SK-N-SH (cell line): ENCODE results near the gene TM9SF3. TPM values are rescaled to one million over a fixed set of nuclear protein-coding genes. Genes with fewer than 3 reads are reported as not detected.

Experiments used
- CTCF ChIA-PET: fragments of 300-600, 350-600 bp; formaldehyde crosslinking; extraction: SDS; loops from one replicate; lab custom pipeline; 2021; lab: Yijun Ruan, JAX
- POLR2A ChIA-PET: fragments of 350-600 bp; sonication (Branson Sonifier 250); formaldehyde crosslinking; extraction: SDS; loops from one replicate; lab custom pipeline; 2020; ENCODE audit warnings: antibody characterized with exemption, inconsistent platforms; lab: Yijun Ruan, JAX
- DNase-seq: peaks from one replicate; pipeline ENCODE4 v3.0.0; 2012
- H2AFZ ChIP-seq: fragments of 200-600 bp; sonication (generic); 2 replicates; pipeline ENCODE4 v1.8.1; 2016; ENCODE audit warnings: antibody characterized with exemption, mild to moderate bottlenecking, low read depth
- H3F3A ChIP-seq: fragments of 200-600 bp; sonication (generic); replicated peaks from 2 replicates; pipeline ENCODE3; 2016; ENCODE audit warnings: antibody characterized with exemption, mild to moderate bottlenecking; ENCODE audit not compliant: insufficient read depth
- H3K27ac ChIP-seq, 2 experiments: fragments of 200-500 bp in 1 of 2; fragments of 200-600 bp in 1 of 2; sonication (Bioruptor generic) in 1 of 2; sonication (generic), shearing (Covaris generic) in 1 of 2; 2 replicates each; pipeline versions ENCODE4 v1.5.1 to v1.6.1; 2014 to 2016; ENCODE audit warnings: low read depth in 2 of 2, inconsistent platforms in 1 of 2, low read length in 1 of 2, mild to moderate bottlenecking in 1 of 2, mixed read lengths in 1 of 2
- H3K27me3 ChIP-seq: fragments of 200-600 bp; sonication (generic), shearing (Covaris generic); 2 replicates; pipeline ENCODE4 v1.6.1; 2016; ENCODE audit warnings: mixed run types; ENCODE audit not compliant: insufficient read depth
- H3K36me3 ChIP-seq, 2 experiments: fragments of 200-500 bp in 1 of 2; fragments of 200-600 bp in 1 of 2; sonication (Bioruptor generic) in 1 of 2; sonication (generic) in 1 of 2; replicated peaks in 1 of 2; 2 replicates each; pipeline versions ENCODE3 to v1.5.1; 2014 to 2016; ENCODE audit warnings: low read length in 1 of 2, mild to moderate bottlenecking in 1 of 2; ENCODE audit not compliant: insufficient read depth in 2 of 2, control insufficient read depth in 1 of 2
- H3K4me1 ChIP-seq, 2 experiments: fragments of 200-500 bp in 1 of 2; fragments of 200-600 bp in 1 of 2; sonication (Bioruptor generic) in 1 of 2; sonication (generic), shearing (Covaris generic) in 1 of 2; 2 replicates each; pipeline versions ENCODE4 v1.5.1 to v1.6.1; 2014 to 2016; ENCODE audit warnings: low read depth in 1 of 2, low read length in 1 of 2, mixed run types in 1 of 2; ENCODE audit not compliant: insufficient read depth in 2 of 2, control insufficient read depth in 1 of 2
- H3K4me2 ChIP-seq: fragments of 200-600 bp; sonication (generic), shearing (Covaris generic); 2 replicates; pipeline ENCODE4 v1.6.1; 2017; ENCODE audit warnings: mixed run types
- H3K4me3 ChIP-seq, 2 experiments: fragments of 200-500 bp in 1 of 2; fragments of 200-600 bp in 1 of 2; sonication (Bioruptor generic) in 1 of 2; sonication (generic), shearing (Covaris generic) in 1 of 2; 2 replicates each; pipeline versions ENCODE4 v1.5.1 to v1.8.1; 2014 to 2016; ENCODE audit warnings: low read depth in 2 of 2, inconsistent platforms in 1 of 2, low read length in 1 of 2, mild to moderate bottlenecking in 1 of 2, mixed read lengths in 1 of 2, moderate library complexity in 1 of 2
- H3K79me2 ChIP-seq: fragments of 200-600 bp; sonication (generic); 2 replicates; pipeline ENCODE4 v1.8.1; 2017; ENCODE audit warnings: mild to moderate bottlenecking; ENCODE audit not compliant: insufficient read depth
- H3K9ac ChIP-seq: fragments of 200-600 bp; sonication (generic); 2 replicates; pipeline ENCODE4 v1.6.1; 2017; ENCODE audit warnings: mixed run types
- H3K9me2 ChIP-seq: fragments of 200-600 bp; sonication (generic); 2 replicates; pipeline ENCODE4 v1.6.1; 2017; ENCODE audit warnings: mixed run types
- H3K9me3 ChIP-seq: fragments of 200-600 bp; sonication (generic); 2 replicates; pipeline ENCODE4 v1.6.1; 2017; ENCODE audit warnings: mixed run types, mild to moderate bottlenecking, moderate library complexity
- H4K20me1 ChIP-seq: fragments of 200-600 bp; sonication (generic); 2 replicates; pipeline ENCODE4 v1.6.1; 2017; ENCODE audit warnings: mild to moderate bottlenecking, mixed run types; ENCODE audit not compliant: insufficient read depth
- EZH2phosphoT487 ChIP-seq: fragments of 200-600 bp; sonication (generic); IDR thresholded peaks from 2 replicates; pipeline ENCODE4 v1.6.1; 2017; ENCODE audit warnings: low read depth, mixed run types, mild to moderate bottlenecking, antibody characterized with exemption, moderate library complexity, borderline replicate concordance
- FOSL2 ChIP-seq: IDR thresholded peaks from 2 replicates; pipeline ENCODE4 v1.4.0; 2012; ENCODE audit warnings: low read depth, mild to moderate bottlenecking, moderate library complexity, borderline replicate concordance
- JUND ChIP-seq: IDR thresholded peaks from 2 replicates; pipeline ENCODE4 v1.4.0; 2012
- MAX ChIP-seq: IDR thresholded peaks from 2 replicates; pipeline ENCODE4 v1.4.0; 2012; ENCODE audit warnings: low read depth
- NRF1 ChIP-seq: IDR thresholded peaks from 2 replicates; pipeline ENCODE4 v1.6.1; 2012; ENCODE audit warnings: low read depth, mild to moderate bottlenecking, low read length
- RCOR1 ChIP-seq: fragments of 150-350 bp; IDR thresholded peaks from 2 replicates; pipeline ENCODE4 v1.6.1; 2017; ENCODE audit warnings: antibody characterized with exemption, low read length
- RFX5 ChIP-seq: IDR thresholded peaks from 2 replicates; pipeline ENCODE4 v1.6.1; 2012; ENCODE audit warnings: mild to moderate bottlenecking, improper control_type of control experiment, low read length
- RXRA ChIP-seq: IDR thresholded peaks from 2 replicates; pipeline ENCODE4 v1.4.0; 2012; ENCODE audit warnings: low read depth, mild to moderate bottlenecking, borderline replicate concordance
- TAF1 ChIP-seq: IDR thresholded peaks from 2 replicates; pipeline ENCODE4 v1.6.1; 2012; ENCODE audit warnings: low read depth, mild to moderate bottlenecking, low read length, moderate library complexity, borderline replicate concordance
- TCF12 ChIP-seq: IDR thresholded peaks from 2 replicates; pipeline ENCODE4 v1.4.0; 2012
- USF2 ChIP-seq: fragments of 150-350 bp; IDR thresholded peaks from 2 replicates; pipeline ENCODE4 v1.6.1; 2017; ENCODE audit warnings: antibody characterized with exemption, low read length, low read depth, borderline replicate concordance
- YY1 ChIP-seq: IDR thresholded peaks from 2 replicates; pipeline ENCODE4 v1.4.0; 2012; ENCODE audit warnings: low read depth, mild to moderate bottlenecking
- WGBS: methylation state at CpG from one replicate; pipeline ENCODE4 v1.1.6; 2017; ENCODE audit warnings: low lambda C conversion rate; 5-methylcytosine and 5-hydroxymethylcytosine counted together
- polyA plus RNA-seq, 3 experiments: library from polyadenylated mRNA; depleted of rRNA; stranded (reverse); fragments of >200 nt; gene quantifications; 2 replicates each; pipeline ENCODE4 v1.2.3, GENCODE V29; 2012
- TF ChIP-seq, protein P1 (sequence below): fragments of 150-350 bp; IDR thresholded peaks from 2 replicates; pipeline ENCODE4 v1.6.1; 2016; ENCODE audit warnings: mild to moderate bottlenecking, low read depth, low read length
- TF ChIP-seq, protein P2 (sequence below): IDR thresholded peaks from 2 replicates; pipeline ENCODE4; 2012

Gene TM9SF3
- polyA plus RNA-seq, 1 of the 3 experiments (the other 2 are of a cell fraction), result 24.9 TPM

GRCh38 chr10:96568402-96568801 lies 18.4 kb downstream of the TM9SF3 start:
- Histone ChIP-seq H2AFZ (no peak overlapping the region), H3K9me2 (no peaks in the 10 kb centered on the region), H3K9ac (no peak overlapping the region), H3K36me3 (peaks cover 23 to 29% of the 10 kb centered on the region in 2 experiments), H3K4me3 (no peak overlapping the region), H3K4me2 (no peak overlapping the region), H3K27ac (no peak overlapping the region), H3K27me3 (no peaks in the 10 kb centered on the region), H3K9me3 (no peaks in the 10 kb centered on the region), H3K79me2 (peaks cover 100% of the 10 kb centered on the region), H3K4me1 (peaks cover 3 to 9% of the 10 kb centered on the region in 2 experiments; a peak in 2 of 4 replicates)
- 100% methylated on average over 1 of the region's 1 CpG for WGBS
- POLR2A ChIA-PET, result no interaction called here
- TF ChIP-seq, protein P1, sequence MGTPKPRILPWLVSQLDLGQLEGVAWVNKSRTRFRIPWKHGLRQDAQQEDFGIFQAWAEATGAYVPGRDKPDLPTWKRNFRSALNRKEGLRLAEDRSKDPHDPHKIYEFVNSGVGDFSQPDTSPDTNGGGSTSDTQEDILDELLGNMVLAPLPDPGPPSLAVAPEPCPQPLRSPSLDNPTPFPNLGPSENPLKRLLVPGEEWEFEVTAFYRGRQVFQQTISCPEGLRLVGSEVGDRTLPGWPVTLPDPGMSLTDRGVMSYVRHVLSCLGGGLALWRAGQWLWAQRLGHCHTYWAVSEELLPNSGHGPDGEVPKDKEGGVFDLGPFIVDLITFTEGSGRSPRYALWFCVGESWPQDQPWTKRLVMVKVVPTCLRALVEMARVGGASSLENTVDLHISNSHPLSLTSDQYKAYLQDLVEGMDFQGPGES, result no peak
- TF ChIP-seq EZH2phosphoT487, result no peak
- no peak for TF ChIP-seq RFX5
- no peak for TF ChIP-seq USF2
- TF ChIP-seq RXRA, result no peak
- TF ChIP-seq TAF1, result no peak
- no peak for TF ChIP-seq YY1
- no peak for TF ChIP-seq RCOR1
- TF ChIP-seq TCF12, result no peak
- TF ChIP-seq, protein P2, sequence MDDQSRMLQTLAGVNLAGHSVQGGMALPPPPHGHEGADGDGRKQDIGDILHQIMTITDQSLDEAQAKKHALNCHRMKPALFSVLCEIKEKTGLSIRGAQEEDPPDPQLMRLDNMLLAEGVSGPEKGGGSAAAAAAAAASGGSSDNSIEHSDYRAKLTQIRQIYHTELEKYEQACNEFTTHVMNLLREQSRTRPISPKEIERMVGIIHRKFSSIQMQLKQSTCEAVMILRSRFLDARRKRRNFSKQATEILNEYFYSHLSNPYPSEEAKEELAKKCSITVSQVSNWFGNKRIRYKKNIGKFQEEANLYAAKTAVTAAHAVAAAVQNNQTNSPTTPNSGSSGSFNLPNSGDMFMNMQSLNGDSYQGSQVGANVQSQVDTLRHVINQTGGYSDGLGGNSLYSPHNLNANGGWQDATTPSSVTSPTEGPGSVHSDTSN, result no peak
- TF ChIP-seq, all 33 proteins: peak for 0
- CTCF ChIA-PET, result interaction anchor here (1.5 kb wide), 1 partner anchor 12 kb away, joined by 5 read pairs; no protein-coding TSS in a partner anchor
- peaks cover 6% of the 10 kb centered on the region for H3F3A ChIP-seq
- no peak for DNase-seq
- H4K20me1 ChIP-seq, result peaks cover 100% of the 10 kb centered on the region

GRCh38 chr10:96565774-96566173 lies 21.0 kb downstream of the TM9SF3 start:
- Histone ChIP-seq H2AFZ (no peak overlapping the region), H3K9me2 (no peaks in the 10 kb centered on the region), H3K27me3 (no peaks in the 10 kb centered on the region), H3K27ac (peak overlapping the region in 1 of 2 experiments; percentile 44; a peak in 2 of 4 replicates), H3K4me3 (no peak overlapping the region), H3K79me2 (peaks cover 93% of the 10 kb centered on the region), H3K4me2 (no peak overlapping the region), H3K9ac (no peak overlapping the region), H4K20me1 (peaks cover 75% of the 10 kb centered on the region), H3K4me1 (peaks cover 3 to 9% of the 10 kb centered on the region in 2 experiments; a peak in 2 of 4 replicates), H3F3A (peaks cover 6% of the 10 kb centered on the region), H3K9me3 (no peaks in the 10 kb centered on the region), H3K36me3 (peaks cover 31 to 47% of the 10 kb centered on the region in 2 experiments)
- TF ChIP-seq JUND (peak; percentile 53; the same call in 1 of the 2 replicates), TCF12 (peak; percentile 49), NRF1 (no peak), MAX (no peak), RCOR1 (no peak), FOSL2 (peak; percentile 56; the same call in 1 of the 2 replicates)
- CTCF ChIA-PET, result interaction anchor here (0.9 to 2.1 kb wide), 5 partner anchors 10 to 344 kb away, joined by 3 to 10 read pairs (median 3); no protein-coding TSS in a partner anchor
- peak; percentile 24 for DNase-seq
- POLR2A ChIA-PET, result no interaction called here
- 0% methylated on average over 1 of the region's 1 CpG for WGBS
